Measurements from ENCODE around the gene LGI1.

The LGI1 gene

GRCh38 chr10:93755443-93756116 lies 2.2 kb upstream of the LGI1 start:
- DNase-seq (ENCODE audit: low read depth): no peak

DNA sequence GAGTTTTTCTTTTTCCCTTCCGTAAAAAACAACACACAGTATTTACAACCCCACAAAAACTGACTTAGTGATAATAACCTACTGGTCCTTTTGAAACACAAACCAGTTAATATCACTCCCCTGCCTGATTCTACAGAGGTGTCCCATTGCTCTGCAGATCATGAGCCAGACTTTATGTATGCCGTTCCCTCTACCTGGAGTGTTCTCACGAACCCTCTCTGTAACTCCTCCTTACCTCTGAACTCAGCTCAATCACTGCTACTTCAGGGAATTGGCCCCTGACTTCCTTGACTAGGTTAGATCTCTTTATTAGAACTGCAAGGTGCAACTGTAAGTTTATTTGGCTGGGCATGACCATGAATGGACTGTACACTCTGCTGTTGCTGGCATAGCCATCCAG lies 1.6 kb upstream of the LGI1 start:
- DNase-seq (ENCODE audit: low read depth): no peak

DNA sequence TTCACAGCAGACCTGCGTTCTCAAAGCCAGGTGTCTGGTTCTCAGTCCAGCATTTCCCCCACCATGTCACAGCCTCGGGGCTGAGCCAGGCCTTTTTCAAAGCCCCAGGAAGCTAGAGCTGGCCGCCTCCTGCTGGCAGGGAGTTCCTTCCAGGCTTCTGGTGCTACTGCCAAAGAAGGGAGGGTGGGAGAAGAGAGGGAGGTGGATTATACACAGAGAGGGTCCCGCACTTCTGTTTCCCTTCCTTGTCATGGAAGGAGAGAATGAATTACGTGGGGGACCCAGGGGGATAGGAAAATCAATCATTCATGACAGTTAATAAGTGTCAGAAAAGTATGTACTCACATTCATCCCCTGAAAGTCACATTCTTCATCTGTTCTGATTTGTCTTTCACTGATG lies 600 bp upstream of the LGI1 start:
- no peak for DNase-seq (ENCODE audit: low read depth)

DNA sequence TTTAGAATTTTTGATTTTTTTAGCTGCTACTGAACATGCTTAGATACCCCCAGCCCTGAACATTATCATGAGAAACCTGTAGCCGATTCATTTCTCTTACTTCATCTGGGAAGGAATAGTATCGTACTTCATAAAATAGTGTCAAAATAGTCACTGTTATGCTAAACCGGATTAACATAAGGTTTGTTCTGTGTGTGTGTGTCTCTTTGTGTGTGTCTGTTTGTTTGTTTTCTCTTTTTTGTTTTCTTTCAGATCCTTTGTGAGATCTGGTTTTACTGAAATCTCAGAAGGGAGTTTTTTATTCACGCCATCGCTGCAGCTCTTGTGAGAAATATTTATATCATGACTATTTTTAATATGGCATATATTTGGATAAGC lies 761 bp downstream of the LGI1 start:
- DNase-seq (ENCODE audit: low read depth): no peak

- no peak for DNase-seq (ENCODE audit: low read depth)
Measured at GRCh38 chr10:93758891-93759410, 1.2 kb downstream of the LGI1 start.

DNA sequence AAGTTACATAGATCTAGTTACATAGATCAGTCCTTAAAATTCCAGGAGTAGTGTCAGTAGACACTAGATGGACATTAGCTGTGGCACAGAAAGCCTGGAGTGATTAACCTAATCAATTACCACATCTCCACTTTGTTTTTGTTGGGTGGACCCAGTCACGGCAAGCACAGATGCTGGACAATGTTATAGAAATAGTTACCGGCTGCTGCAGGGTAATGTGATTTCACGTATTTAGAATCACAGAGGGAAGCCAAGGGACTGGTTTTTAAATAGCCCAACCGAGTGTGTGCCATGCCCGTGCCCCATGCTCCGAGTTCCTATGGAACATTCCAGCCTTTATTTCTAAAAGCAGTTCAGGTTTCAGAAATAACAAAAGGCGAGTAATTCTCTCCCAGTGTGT lies 2.8 kb downstream of the LGI1 start:
- DNase-seq (ENCODE audit: low read depth): no peak

- DNase-seq (ENCODE audit: low read depth): no peak
Measured at GRCh38 chr10:93762979-93763391, 5.2 kb downstream of the LGI1 start.

DNA sequence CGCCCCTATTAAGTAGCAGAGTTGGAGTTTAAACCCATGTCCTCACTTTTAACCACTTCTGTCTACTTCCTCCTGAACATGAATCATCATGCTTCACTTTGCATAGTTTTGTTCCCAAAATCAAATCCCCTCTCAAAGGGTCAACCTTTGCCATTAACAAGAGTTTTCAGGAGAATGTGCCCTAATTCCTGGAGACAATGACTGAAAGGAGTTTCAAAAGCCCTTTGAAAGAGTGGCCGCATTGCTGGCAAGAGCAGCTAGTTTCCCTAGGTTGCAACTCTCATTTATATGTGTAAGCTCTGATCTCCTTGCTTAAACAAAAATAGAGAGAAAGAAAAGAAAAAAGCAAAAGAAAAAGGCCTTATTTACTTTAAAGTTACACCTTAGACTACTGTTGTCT lies 9.2 kb downstream of the LGI1 start:
- no peak for DNase-seq (ENCODE audit: low read depth)

- DNase-seq (ENCODE audit: low read depth): no peak
Measured at GRCh38 chr10:93767724-93768399, 10.1 kb downstream of the LGI1 start.

DNA sequence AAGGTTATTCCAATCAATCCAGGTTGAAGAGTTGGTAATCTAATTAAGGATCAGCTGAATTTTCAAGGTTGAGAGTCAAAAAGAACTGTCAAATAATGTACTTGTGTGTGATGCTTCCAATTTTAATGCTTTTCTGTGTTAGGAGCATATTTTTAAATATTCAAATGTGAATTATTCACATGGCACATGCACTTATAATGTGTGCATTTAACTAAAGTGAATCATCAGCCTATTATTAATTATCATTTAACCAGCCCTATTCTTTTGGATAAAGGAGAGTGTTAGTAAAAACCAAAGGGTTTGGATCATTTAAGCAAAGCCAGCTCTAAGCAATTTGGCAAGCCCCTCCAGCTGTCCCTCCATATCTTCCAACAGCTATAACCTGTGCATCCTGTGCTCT lies 11.2 kb downstream of the LGI1 start:
- DNase-seq (ENCODE audit: low read depth): no peak

GRCh38 chr10:93771354-93771753 lies 13.6 kb downstream of the LGI1 start:
- DNase-seq (ENCODE audit: low read depth): no peak

- no peak for DNase-seq (ENCODE audit: low read depth)
Measured at GRCh38 chr10:93773120-93773519, 15.4 kb downstream of the LGI1 start.

DNA sequence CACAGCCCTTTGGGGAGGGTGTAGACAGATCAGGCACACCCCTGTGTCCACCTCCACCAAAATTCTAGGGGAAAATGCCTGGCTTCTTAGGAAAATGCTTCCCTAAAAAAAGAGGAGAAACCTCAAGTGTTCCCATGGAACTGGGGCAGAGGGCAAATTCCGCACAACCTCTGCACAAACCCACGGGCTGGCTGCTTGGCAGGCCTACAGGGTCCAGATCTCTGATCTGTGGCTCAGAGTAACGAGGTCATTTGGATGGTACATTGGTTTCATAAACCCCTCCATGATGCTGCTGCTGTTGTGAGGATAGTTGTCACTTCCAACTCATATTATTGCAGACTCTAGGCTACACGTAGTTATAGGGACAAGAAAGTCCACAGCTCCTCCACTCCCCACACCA lies 16.0 kb downstream of the LGI1 start:
- no peak for DNase-seq (ENCODE audit: low read depth)

DNA sequence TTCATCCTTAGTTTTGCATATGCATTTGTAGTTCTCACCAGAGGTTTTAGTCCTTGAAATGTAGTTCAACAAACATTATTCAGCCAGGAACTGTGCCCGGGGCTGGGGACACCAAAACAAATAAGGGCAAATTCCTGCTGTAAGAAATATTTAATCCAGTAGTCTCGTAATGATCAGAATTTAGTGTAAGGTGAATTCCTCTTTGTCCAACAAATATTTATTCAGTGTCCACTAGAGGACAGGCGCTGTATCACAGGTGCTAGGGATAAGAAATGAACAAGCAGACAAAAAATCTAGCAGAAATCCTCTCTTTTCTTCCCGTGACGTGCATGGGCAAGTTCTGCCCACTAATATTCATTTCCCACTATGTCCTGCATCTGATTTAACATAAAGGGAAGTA lies 17.6 kb downstream of the LGI1 start:
- DNase-seq (ENCODE audit: low read depth): no peak

DNA sequence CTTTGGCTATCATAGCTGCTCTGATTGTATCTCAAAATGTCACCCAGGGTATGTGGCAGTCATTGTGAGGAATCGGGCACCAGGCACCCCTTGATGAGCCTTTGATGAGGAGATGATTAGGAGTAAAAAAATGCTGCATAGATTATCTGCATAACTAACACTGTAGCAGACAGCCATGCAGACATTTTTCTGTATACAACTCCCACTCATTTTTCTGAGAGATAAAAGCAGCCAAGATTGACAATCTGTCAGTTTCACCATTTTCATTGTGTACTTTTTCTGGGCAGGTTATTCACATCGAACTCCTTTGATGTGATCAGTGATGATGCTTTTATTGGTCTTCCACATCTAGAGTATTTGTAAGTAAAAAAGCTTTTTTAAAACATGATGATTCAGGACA lies 19.4 kb downstream of the LGI1 start:
- DNase-seq (ENCODE audit: low read depth): no peak

GRCh38 chr10:93784059-93784458 lies 26.3 kb downstream of the LGI1 start:
- no peak for DNase-seq (ENCODE audit: low read depth)

- DNase-seq (ENCODE audit: low read depth): no peak
Measured at GRCh38 chr10:93788413-93789208, 30.9 kb downstream of the LGI1 start.

DNA sequence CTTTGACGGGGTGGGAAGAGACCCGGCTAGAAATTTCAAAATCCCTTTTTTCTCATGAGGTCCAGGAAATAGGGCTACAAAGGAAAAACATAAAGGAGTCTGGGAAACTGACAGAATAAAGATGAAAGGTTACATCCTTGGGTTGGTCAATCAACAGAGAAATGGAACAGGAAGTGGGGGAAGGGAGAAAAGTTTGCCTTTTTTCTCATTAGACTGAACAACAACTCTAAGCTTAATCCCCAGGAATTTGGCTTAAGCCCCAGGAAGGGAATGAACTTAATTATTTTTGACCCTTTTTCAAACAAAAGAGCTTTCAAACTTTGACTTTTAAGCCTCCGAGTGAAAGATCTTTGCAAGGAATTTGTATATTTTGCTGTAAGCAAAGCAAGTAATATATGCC lies 32.7 kb downstream of the LGI1 start:
- peak; percentile 47 for DNase-seq (ENCODE audit: low read depth)

- DNase-seq (ENCODE audit: low read depth): peak; percentile 63
Measured at GRCh38 chr10:93796167-93796566, 38.4 kb downstream of the LGI1 start.

- no peak for DNase-seq (ENCODE audit: low read depth)
Measured at GRCh38 chr10:93797825-93798224, 40.1 kb downstream of the LGI1 start.

- DNase-seq (ENCODE audit: low read depth): no peak
Measured at GRCh38 chr10:93799155-93799708, 41.5 kb downstream of the LGI1 start.

GRCh38 chr10:93804200-93804599 lies 46.5 kb downstream of the LGI1 start:
- DNase-seq (ENCODE audit: low read depth): no peak

DNA sequence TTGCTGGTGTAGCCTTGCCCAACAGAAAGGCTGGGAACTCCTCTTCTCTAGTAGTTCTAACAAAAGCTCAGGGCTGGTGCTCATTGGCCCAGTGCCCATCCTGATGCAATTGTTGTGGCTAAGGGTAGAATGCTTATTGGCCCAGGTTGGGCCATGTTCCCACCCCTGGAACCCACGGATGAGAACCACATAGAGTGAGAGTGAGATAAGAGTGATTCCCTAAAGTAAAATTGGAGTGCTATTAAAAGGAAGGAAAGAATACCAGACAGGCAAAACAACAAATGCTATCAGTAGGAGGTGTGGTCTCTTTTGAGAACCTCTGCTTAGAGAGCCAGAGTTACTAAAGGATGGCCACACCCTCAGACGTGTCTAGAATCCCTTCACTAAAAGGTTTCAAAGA lies 49.2 kb downstream of the LGI1 start:
- peak; percentile 16 for DNase-seq (ENCODE audit: low read depth)
